SK-N-SH (cell line): ENCODE measurements around the gene TMEM171. TPM values are rescaled to one million over a fixed set of nuclear protein-coding genes. Genes with fewer than 3 reads are reported as not detected.

Experiments used
- CTCF ChIA-PET: fragments of 300-600, 350-600 bp; formaldehyde crosslinking; extraction: SDS; loops from one replicate; lab custom pipeline; 2021; lab: Yijun Ruan, JAX
- POLR2A ChIA-PET: fragments of 350-600 bp; sonication (Branson Sonifier 250); formaldehyde crosslinking; extraction: SDS; loops from one replicate; lab custom pipeline; 2020; ENCODE audit warnings: antibody characterized with exemption, inconsistent platforms; lab: Yijun Ruan, JAX
- DNase-seq: peaks from one replicate; pipeline ENCODE4 v3.0.0; 2012
- H2AFZ ChIP-seq: fragments of 200-600 bp; sonication (generic); 2 replicates; pipeline ENCODE4 v1.8.1; 2016; ENCODE audit warnings: antibody characterized with exemption, mild to moderate bottlenecking, low read depth
- H3F3A ChIP-seq: fragments of 200-600 bp; sonication (generic); replicated peaks from 2 replicates; pipeline ENCODE3; 2016; ENCODE audit warnings: antibody characterized with exemption, mild to moderate bottlenecking; ENCODE audit not compliant: insufficient read depth
- H3K27ac ChIP-seq, 2 experiments: fragments of 200-500 bp in 1 of 2; fragments of 200-600 bp in 1 of 2; sonication (Bioruptor generic) in 1 of 2; sonication (generic), shearing (Covaris generic) in 1 of 2; 2 replicates each; pipeline versions ENCODE4 v1.5.1 to v1.6.1; 2014 to 2016; ENCODE audit warnings: low read depth in 2 of 2, inconsistent platforms in 1 of 2, low read length in 1 of 2, mild to moderate bottlenecking in 1 of 2, mixed read lengths in 1 of 2
- H3K27me3 ChIP-seq: fragments of 200-600 bp; sonication (generic), shearing (Covaris generic); 2 replicates; pipeline ENCODE4 v1.6.1; 2016; ENCODE audit warnings: mixed run types; ENCODE audit not compliant: insufficient read depth
- H3K36me3 ChIP-seq, 2 experiments: fragments of 200-500 bp in 1 of 2; fragments of 200-600 bp in 1 of 2; sonication (Bioruptor generic) in 1 of 2; sonication (generic) in 1 of 2; replicated peaks in 1 of 2; 2 replicates each; pipeline versions ENCODE3 to v1.5.1; 2014 to 2016; ENCODE audit warnings: low read length in 1 of 2, mild to moderate bottlenecking in 1 of 2; ENCODE audit not compliant: insufficient read depth in 2 of 2, control insufficient read depth in 1 of 2
- H3K4me1 ChIP-seq, 2 experiments: fragments of 200-500 bp in 1 of 2; fragments of 200-600 bp in 1 of 2; sonication (Bioruptor generic) in 1 of 2; sonication (generic), shearing (Covaris generic) in 1 of 2; 2 replicates each; pipeline versions ENCODE4 v1.5.1 to v1.6.1; 2014 to 2016; ENCODE audit warnings: low read depth in 1 of 2, low read length in 1 of 2, mixed run types in 1 of 2; ENCODE audit not compliant: insufficient read depth in 2 of 2, control insufficient read depth in 1 of 2
- H3K4me2 ChIP-seq: fragments of 200-600 bp; sonication (generic), shearing (Covaris generic); 2 replicates; pipeline ENCODE4 v1.6.1; 2017; ENCODE audit warnings: mixed run types
- H3K4me3 ChIP-seq, 2 experiments: fragments of 200-500 bp in 1 of 2; fragments of 200-600 bp in 1 of 2; sonication (Bioruptor generic) in 1 of 2; sonication (generic), shearing (Covaris generic) in 1 of 2; 2 replicates each; pipeline versions ENCODE4 v1.5.1 to v1.8.1; 2014 to 2016; ENCODE audit warnings: low read depth in 2 of 2, inconsistent platforms in 1 of 2, low read length in 1 of 2, mild to moderate bottlenecking in 1 of 2, mixed read lengths in 1 of 2, moderate library complexity in 1 of 2
- H3K79me2 ChIP-seq: fragments of 200-600 bp; sonication (generic); 2 replicates; pipeline ENCODE4 v1.8.1; 2017; ENCODE audit warnings: mild to moderate bottlenecking; ENCODE audit not compliant: insufficient read depth
- H3K9ac ChIP-seq: fragments of 200-600 bp; sonication (generic); 2 replicates; pipeline ENCODE4 v1.6.1; 2017; ENCODE audit warnings: mixed run types
- H3K9me2 ChIP-seq: fragments of 200-600 bp; sonication (generic); 2 replicates; pipeline ENCODE4 v1.6.1; 2017; ENCODE audit warnings: mixed run types
- H3K9me3 ChIP-seq: fragments of 200-600 bp; sonication (generic); 2 replicates; pipeline ENCODE4 v1.6.1; 2017; ENCODE audit warnings: mixed run types, mild to moderate bottlenecking, moderate library complexity
- H4K20me1 ChIP-seq: fragments of 200-600 bp; sonication (generic); 2 replicates; pipeline ENCODE4 v1.6.1; 2017; ENCODE audit warnings: mild to moderate bottlenecking, mixed run types; ENCODE audit not compliant: insufficient read depth
- FOSL2 ChIP-seq: IDR thresholded peaks from 2 replicates; pipeline ENCODE4 v1.4.0; 2012; ENCODE audit warnings: low read depth, mild to moderate bottlenecking, moderate library complexity, borderline replicate concordance
- FOXM1 ChIP-seq: IDR thresholded peaks from 2 replicates; pipeline ENCODE4 v1.4.0; 2012; ENCODE audit warnings: low read depth, mild to moderate bottlenecking
- GATA2 ChIP-seq: sonication (generic); formaldehyde crosslinking; IDR thresholded peaks from 2 replicates; pipeline ENCODE4 v1.5.0; 2020; ENCODE audit warnings: mild to moderate bottlenecking, missing genetic modification reagents
- JUND ChIP-seq: IDR thresholded peaks from 2 replicates; pipeline ENCODE4 v1.4.0; 2012
- MAX ChIP-seq: IDR thresholded peaks from 2 replicates; pipeline ENCODE4 v1.4.0; 2012; ENCODE audit warnings: low read depth
- MEF2A ChIP-seq: IDR thresholded peaks from 2 replicates; pipeline ENCODE4 v1.4.0; 2012; ENCODE audit warnings: low read depth, borderline replicate concordance
- NFIC ChIP-seq: IDR thresholded peaks from 2 replicates; pipeline ENCODE4 v1.4.0; 2012; ENCODE audit warnings: borderline replicate concordance
- NRF1 ChIP-seq: IDR thresholded peaks from 2 replicates; pipeline ENCODE4 v1.6.1; 2012; ENCODE audit warnings: low read depth, mild to moderate bottlenecking, low read length
- POLR2AphosphoS5 ChIP-seq: IDR thresholded peaks from 2 replicates; pipeline ENCODE4 v1.6.1; 2012; ENCODE audit warnings: low read depth, low read length
- RAD21 ChIP-seq: IDR thresholded peaks from 2 replicates; pipeline ENCODE4 v1.6.1; 2012; ENCODE audit warnings: mild to moderate bottlenecking, low read length
- RCOR1 ChIP-seq: fragments of 150-350 bp; IDR thresholded peaks from 2 replicates; pipeline ENCODE4 v1.6.1; 2017; ENCODE audit warnings: antibody characterized with exemption, low read length
- REST ChIP-seq: IDR thresholded peaks from 2 replicates; pipeline ENCODE4 v1.6.1; 2012; ENCODE audit warnings: mild to moderate bottlenecking, low read depth, low read length, moderate library complexity
- RFX5 ChIP-seq: IDR thresholded peaks from 2 replicates; pipeline ENCODE4 v1.6.1; 2012; ENCODE audit warnings: mild to moderate bottlenecking, improper control_type of control experiment, low read length
- RXRA ChIP-seq: IDR thresholded peaks from 2 replicates; pipeline ENCODE4 v1.4.0; 2012; ENCODE audit warnings: low read depth, mild to moderate bottlenecking, borderline replicate concordance
- SMC3 ChIP-seq: IDR thresholded peaks from 2 replicates; pipeline ENCODE4 v1.6.1; 2012; ENCODE audit warnings: low read depth, low read length, improper control_type of control experiment
- TCF12 ChIP-seq: IDR thresholded peaks from 2 replicates; pipeline ENCODE4 v1.4.0; 2012
- TEAD4 ChIP-seq: IDR thresholded peaks from 2 replicates; pipeline ENCODE4 v1.4.0; 2012; ENCODE audit warnings: mild to moderate bottlenecking, borderline replicate concordance; ENCODE audit not compliant: insufficient read depth
- USF1 ChIP-seq: IDR thresholded peaks from 2 replicates; pipeline ENCODE4 v1.4.0; 2012; ENCODE audit warnings: low read depth, borderline replicate concordance
- USF2 ChIP-seq: fragments of 150-350 bp; IDR thresholded peaks from 2 replicates; pipeline ENCODE4 v1.6.1; 2017; ENCODE audit warnings: antibody characterized with exemption, low read length, low read depth, borderline replicate concordance
- ZBTB33 ChIP-seq: IDR thresholded peaks from 2 replicates; pipeline ENCODE4 v1.4.0; 2012; ENCODE audit warnings: low read depth, borderline replicate concordance
- WGBS: methylation state at CpG from one replicate; pipeline ENCODE4 v1.1.6; 2017; ENCODE audit warnings: low lambda C conversion rate; 5-methylcytosine and 5-hydroxymethylcytosine counted together
- polyA plus RNA-seq, 3 experiments: library from polyadenylated mRNA; depleted of rRNA; stranded (reverse); fragments of >200 nt; gene quantifications; 2 replicates each; pipeline ENCODE4 v1.2.3, GENCODE V29; 2012

TMEM171 gene
- polyA plus RNA-seq, 1 of the 3 experiments (the other 2 are of a cell fraction) = 7.6 TPM

- 67% methylated on average over 4 of the region's 4 CpGs for WGBS
- no peaks in the 10 kb centered on the region for H3K27me3 ChIP-seq
- CTCF ChIA-PET = interaction anchor here (1.3 kb wide), 1 partner anchor 13 kb away, joined by 6 read pairs; no protein-coding TSS in a partner anchor
Observed at GRCh38 chr5:73158313-73158712, 37.9 kb downstream of the TMEM171 start.

More at GRCh38 chr5:73158313-73158712, 37.9 kb downstream of the TMEM171 start:
- H3K27ac ChIP-seq = no peak overlapping the region
- H3K36me3 ChIP-seq = no peaks in the 10 kb centered on the region
- DNase-seq = no peak
- no peaks in the 10 kb centered on the region for H3K9me3 ChIP-seq
- H3K4me1 ChIP-seq = no peaks in the 10 kb centered on the region
- no peak overlapping the region for H2AFZ ChIP-seq
- TF ChIP-seq RAD21 (no peak), MAX (no peak), MEF2A (no peak), FOSL2 (no peak), SMC3 (no peak), USF2 (no peak), USF1 (no peak), ZBTB33 (no peak), NRF1 (no peak), JUND (no peak), REST (no peak), FOXM1 (no peak), GATA2 (CRISPR knock-in tag) (no peak), RCOR1 (no peak), RFX5 (no peak), TEAD4 (no peak), RXRA (no peak), TCF12 (no peak), POLR2AphosphoS5 (no peak), NFIC (no peak)
- TF ChIP-seq, all 33 proteins: peak for 0
- H3K4me3 ChIP-seq = no peak overlapping the region
- H3K9me2 ChIP-seq = no peaks in the 10 kb centered on the region
- H3K4me2 ChIP-seq = no peak overlapping the region
- no peaks in the 10 kb centered on the region for H3K79me2 ChIP-seq
- no peak overlapping the region for H3K9ac ChIP-seq
- H4K20me1 ChIP-seq = no peaks in the 10 kb centered on the region
- POLR2A ChIA-PET = no interaction called here
- no peaks in the 10 kb centered on the region for H3F3A ChIP-seq
